GM18870 (cell line): ENCODE data around the gene RBPMS2.
A peak's percentile ranks its signal among the peaks of the same experiment; 100 is the strongest.
"Not testable (repeated sequence)": the region's sequence is repeated elsewhere in the genome, so short reads cannot be mapped to it uniquely, and the experiment has no call there.

Experiments used
- ATAC-seq: cut with Tn5 transposase; IDR thresholded peaks from one replicate; pipeline ENCODE4 v1.9.1; 2021; ENCODE audit warnings: moderate library complexity; ENCODE audit not compliant: unreplicated experiment

Gene RBPMS2

GRCh38 chr15:64755427-64755940 is 19.9 kb downstream of the RBPMS2 start:
- ATAC-seq: no peak

GRCh38 chr15:64754663-64755426 is 20.5 kb downstream of the RBPMS2 start:
- ATAC-seq: peak; percentile 43

DNA sequence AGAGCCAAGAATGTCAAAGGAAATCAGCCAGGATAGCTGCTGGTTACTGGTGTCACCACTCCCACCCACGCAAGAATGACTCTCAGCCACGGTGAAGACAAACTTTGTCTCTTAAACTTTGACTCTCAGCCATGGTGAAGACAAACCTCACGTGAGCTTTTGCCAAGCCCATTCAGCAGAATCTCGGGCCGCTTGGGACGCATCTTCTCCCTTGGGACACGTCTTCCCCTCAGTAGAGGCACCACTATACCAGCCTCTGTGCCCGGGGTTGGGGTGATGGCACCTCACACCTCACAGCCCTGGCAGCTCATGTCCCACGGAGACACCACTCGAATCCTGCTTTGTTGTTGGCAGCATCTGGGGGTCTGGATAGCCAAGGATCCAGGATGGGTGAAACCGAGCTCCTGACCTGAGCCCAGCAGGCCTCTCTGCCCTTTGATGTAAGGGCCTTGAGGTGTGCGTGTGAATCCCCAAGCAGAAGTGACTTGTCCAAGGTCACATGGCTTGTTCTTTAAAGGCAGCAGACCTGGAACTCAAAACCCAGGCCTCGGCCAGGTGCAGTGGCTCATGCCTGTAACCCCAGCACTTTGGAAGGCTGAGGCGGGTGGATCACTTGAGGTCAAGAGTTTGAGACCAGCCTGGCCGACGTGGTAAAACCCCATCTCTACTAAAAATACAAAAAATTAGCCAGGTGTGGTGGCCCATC is 21.8 kb downstream of the RBPMS2 start:
- ATAC-seq: no peak

GRCh38 chr15:64751464-64751863 is 23.9 kb downstream of the RBPMS2 start:
- no peak for ATAC-seq

- ATAC-seq: no peak
These were observed 25.3 kb downstream of the RBPMS2 start for GRCh38 chr15:64749999-64750657.

- no peak for ATAC-seq
These were observed 26.2 kb downstream of the RBPMS2 start for GRCh38 chr15:64749167-64749566.

DNA sequence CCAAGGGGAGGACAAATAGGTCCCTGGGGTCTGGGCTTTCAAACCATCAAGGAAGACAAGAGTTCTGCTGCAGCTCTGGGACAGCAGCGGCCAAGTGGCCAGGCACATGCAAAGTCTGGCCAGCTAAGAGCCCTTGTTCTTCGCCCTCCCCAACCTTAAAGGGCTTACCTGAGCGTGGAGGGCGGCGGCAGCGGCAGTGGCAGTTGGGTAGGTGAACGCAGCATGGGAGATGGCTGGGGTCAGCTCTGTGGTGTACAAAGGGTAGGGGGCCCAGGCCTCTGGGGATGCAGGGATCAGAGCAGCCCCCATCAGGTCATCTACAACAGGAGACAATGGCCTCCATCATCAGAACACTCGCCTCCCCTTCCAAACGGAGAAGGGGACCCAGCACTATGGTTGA is 27.1 kb downstream of the RBPMS2 start:
- no peak for ATAC-seq

DNA sequence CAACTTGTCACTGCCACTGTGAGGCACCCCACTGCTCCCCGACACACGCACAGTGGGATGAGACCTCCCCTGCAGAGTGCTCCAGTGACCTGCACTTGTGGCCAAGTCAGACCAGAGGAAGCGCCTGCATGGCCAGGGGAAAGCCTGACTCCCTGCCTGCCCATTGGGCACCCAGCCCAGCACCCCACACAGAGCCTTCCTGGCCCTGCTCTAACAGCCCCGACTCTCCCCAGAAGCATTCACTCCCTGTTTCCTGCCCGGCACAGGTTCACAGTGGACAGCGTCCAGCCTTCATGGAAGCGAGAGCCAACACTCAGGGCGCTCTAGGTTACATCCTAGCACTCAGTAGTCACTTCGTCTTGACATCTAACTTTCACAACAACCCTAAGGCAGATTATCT is 27.8 kb downstream of the RBPMS2 start:
- no peak for ATAC-seq

GRCh38 chr15:64746921-64747320 is 28.5 kb downstream of the RBPMS2 start:
- no peak for ATAC-seq

GRCh38 chr15:64746356-64746755 is 29.0 kb downstream of the RBPMS2 start:
- ATAC-seq: no peak

GRCh38 chr15:64743691-64744090 is 31.7 kb downstream of the RBPMS2 start:
- ATAC-seq: no peak

GRCh38 chr15:64742921-64743320 is 32.5 kb downstream of the RBPMS2 start:
- ATAC-seq: no peak

DNA sequence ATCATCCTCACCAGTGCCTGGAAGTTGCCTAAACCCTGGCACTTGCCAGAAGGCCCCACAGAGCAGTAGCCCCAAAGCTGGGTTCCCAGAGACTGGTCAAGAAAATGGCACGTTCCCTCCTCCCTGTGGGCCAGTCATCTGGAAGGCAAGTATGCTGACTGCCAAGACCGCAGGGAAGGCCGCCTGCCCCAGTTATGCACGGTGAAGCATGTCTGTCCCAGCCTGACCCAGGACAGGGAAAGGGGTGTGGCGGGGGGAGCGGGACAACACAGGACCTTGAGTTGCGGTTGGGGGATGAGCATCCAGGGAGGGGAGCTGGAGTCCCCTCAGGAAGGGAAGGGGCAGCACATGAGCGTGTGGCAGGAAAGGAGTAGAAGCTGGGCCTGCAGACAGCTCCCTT is 33.0 kb downstream of the RBPMS2 start:
- ATAC-seq: no peak

GRCh38 chr15:64741708-64742107 is 33.7 kb downstream of the RBPMS2 start:
- ATAC-seq: not testable (repeated sequence)

- ATAC-seq: no peak
These were observed 34.8 kb downstream of the RBPMS2 start for GRCh38 chr15:64740311-64741170.

DNA sequence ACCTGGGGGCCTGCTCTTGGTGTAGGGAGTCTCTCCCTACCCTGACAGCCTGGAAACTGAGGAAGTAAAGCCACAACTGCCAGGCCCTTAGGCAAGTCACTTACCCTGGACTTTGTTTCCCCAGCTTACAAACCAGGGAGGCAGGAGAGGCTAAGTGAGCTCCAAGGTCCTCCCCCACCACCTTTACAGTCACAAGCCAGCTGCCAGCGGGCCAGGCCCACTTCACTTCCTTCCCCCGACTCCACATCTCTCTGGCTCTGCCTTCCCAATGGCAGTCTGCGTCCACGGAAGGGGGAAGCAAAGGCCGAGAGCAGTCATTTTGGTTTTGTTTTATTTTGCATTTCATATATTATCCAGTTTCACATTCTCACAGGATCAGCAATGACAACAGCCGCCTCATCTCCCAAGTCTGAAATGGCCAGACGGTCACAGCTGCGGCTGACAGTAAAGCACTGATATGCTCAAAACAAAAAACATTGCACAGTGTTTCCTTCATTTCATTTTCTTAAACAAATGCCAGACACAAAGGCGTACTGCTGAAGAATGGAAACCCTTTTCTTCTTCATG is 35.7 kb downstream of the RBPMS2 start:
- ATAC-seq: no peak

GRCh38 chr15:64739156-64739555 is 36.2 kb downstream of the RBPMS2 start:
- ATAC-seq: no peak

DNA sequence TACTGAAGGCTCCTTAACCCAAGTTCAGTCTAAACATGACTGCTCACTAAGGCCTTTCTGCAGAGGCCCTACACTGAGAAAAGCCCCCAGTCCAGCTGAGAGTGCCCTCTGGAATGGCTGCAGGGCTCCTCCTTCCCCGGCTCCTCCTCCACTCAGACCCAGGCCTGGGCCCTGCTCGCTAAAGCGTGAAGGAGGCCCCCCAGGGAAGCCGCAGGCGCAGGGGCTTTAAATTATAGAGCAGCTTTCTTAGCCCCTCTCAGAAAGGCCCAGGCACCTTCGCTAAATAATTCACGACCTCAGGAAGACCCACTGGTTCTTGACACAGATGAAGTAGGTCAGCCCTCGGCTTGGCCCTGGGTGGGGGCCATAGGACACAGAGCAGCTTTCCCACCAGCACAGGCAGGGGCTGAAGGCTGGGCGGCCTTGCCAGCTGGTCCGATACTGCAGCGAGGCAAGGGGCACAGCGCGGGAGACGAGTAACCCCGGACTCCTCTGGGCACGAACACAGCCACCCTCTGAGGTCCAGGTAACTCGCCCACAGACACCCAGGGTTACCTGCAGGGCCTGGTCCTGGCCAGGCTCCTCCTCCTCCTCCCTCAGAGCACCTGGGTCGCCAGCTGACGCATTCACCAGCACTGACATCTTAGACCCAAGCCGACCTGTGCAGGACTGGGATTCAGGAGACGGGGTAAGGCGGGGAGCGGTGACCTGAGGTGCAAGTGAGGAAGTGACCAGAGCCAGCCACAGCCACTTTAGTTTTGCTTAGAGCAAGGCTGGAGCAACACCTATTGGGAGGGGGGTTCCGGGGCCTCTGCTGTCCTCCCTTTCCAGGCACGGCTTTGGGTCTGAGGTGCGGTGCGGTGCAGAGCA is 36.9 kb downstream of the RBPMS2 start:
- no peak for ATAC-seq

DNA sequence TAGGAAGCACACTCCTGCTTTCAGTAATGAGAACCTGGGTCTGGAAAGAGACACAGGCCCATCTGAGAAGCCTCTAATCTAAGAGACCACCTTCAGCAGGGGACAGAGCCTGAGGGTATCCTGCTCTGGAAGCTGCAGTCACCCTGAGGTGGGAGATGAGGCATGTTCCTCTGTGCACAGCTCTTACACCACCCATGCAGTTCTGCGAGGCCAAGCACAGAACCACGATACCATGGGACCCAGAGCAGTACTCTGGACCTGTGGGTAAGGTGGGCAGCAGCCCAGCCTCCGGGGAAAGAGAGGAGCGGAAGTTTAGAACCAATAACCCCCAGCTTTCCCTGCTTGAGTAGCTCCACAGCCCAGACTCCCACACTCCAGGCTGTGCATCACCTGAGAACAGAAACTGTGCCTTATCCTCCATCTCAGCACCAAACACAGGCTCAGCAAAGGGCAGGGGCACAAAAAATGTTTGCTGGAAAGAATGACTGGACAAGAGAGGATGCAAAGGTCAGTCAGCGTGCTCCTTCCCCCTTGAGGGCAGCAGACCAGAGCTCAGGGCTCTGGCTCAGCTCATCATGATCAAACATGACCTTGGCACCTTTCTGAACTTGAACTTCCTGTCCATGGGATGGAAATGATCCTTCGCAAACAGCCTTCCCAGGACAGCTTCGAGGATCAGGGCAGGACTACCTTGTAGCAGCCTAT is 43.1 kb downstream of the RBPMS2 start:
- no peak for ATAC-seq
